GM18858 (cell line): ENCODE data around the gene LAMA2.

Experiments
- ATAC-seq: cut with Tn5 transposase; IDR thresholded peaks from one replicate; pipeline ENCODE4 v1.9.1; 2021; ENCODE audit not compliant: unreplicated experiment

LAMA2 gene

GRCh38 chr6:129175066-129175465 is 292.1 kb downstream of the LAMA2 start:
- ATAC-seq: no peak

GRCh38 chr6:129177801-129178200 is 294.9 kb downstream of the LAMA2 start:
- no peak for ATAC-seq

GRCh38 chr6:129179283-129179682 is 296.3 kb downstream of the LAMA2 start:
- ATAC-seq: no peak

- ATAC-seq: no peak
Measured at GRCh38 chr6:129181001-129181400, 298.1 kb downstream of the LAMA2 start.

GRCh38 chr6:129183187-129183591 is 300.3 kb downstream of the LAMA2 start:
- ATAC-seq: no peak

- ATAC-seq: no peak
Measured at GRCh38 chr6:129183681-129184301, 300.9 kb downstream of the LAMA2 start.

GRCh38 chr6:129184324-129184723 is 301.4 kb downstream of the LAMA2 start:
- ATAC-seq: no peak

- ATAC-seq: no peak
Measured at GRCh38 chr6:129184808-129185366, 301.9 kb downstream of the LAMA2 start.

- no peak for ATAC-seq
Measured at GRCh38 chr6:129186988-129187387, 304.1 kb downstream of the LAMA2 start.

- ATAC-seq: no peak
Measured at GRCh38 chr6:129188306-129188705, 305.4 kb downstream of the LAMA2 start.

GRCh38 chr6:129188795-129189194 is 305.9 kb downstream of the LAMA2 start:
- no peak for ATAC-seq

- no peak for ATAC-seq
Measured at GRCh38 chr6:129189266-129189665, 306.3 kb downstream of the LAMA2 start.

GRCh38 chr6:129191235-129191634 is 308.3 kb downstream of the LAMA2 start:
- no peak for ATAC-seq

GRCh38 chr6:129192458-129192989 is 309.6 kb downstream of the LAMA2 start:
- ATAC-seq: no peak

GRCh38 chr6:129194306-129194941 is 311.5 kb downstream of the LAMA2 start:
- ATAC-seq: no peak

GRCh38 chr6:129195161-129195560 is 312.2 kb downstream of the LAMA2 start:
- ATAC-seq: no peak

GRCh38 chr6:129195643-129196042 is 312.7 kb downstream of the LAMA2 start:
- ATAC-seq: no peak

GRCh38 chr6:129197154-129197553 is 314.2 kb downstream of the LAMA2 start:
- ATAC-seq: no peak

GRCh38 chr6:129200151-129200550 is 317.2 kb downstream of the LAMA2 start:
- ATAC-seq: no peak

GRCh38 chr6:129203190-129203900 is 320.4 kb downstream of the LAMA2 start:
- ATAC-seq: no peak

GRCh38 chr6:129206821-129207220 is 323.9 kb downstream of the LAMA2 start:
- no peak for ATAC-seq

GRCh38 chr6:129207832-129208231 is 324.9 kb downstream of the LAMA2 start:
- ATAC-seq: no peak
